Type B pancreatic cell (in vitro differentiated cells): Measurements from ENCODE around the gene FAM120AOS. TPM values are rescaled to one million over a fixed set of nuclear protein-coding genes. Genes with fewer than 3 reads are reported as not detected.

Source experiments
- DNase-seq: peaks from one replicate; pipeline ENCODE4 v3.0.0; 2021; ENCODE audit warnings: mixed read lengths; ENCODE audit not compliant: unreplicated experiment; ENCODE audit errors: extremely low spot score
- H3K27ac Mint-ChIP-seq: 2 replicates; pipeline ENCODE4 v1.8.0; 2021; ENCODE audit warnings: mild to moderate bottlenecking, mixed read lengths
- H3K27me3 Mint-ChIP-seq: 2 replicates; pipeline ENCODE4 v1.8.0; 2021; ENCODE audit warnings: mixed read lengths
- H3K36me3 Mint-ChIP-seq: 2 replicates; pipeline ENCODE4 v1.8.0; 2021; ENCODE audit warnings: mixed read lengths
- H3K4me1 Mint-ChIP-seq: one replicate; pipeline ENCODE4 v1.8.0; 2021; ENCODE audit warnings: mixed read lengths; ENCODE audit not compliant: unreplicated experiment
- H3K4me3 Mint-ChIP-seq: 2 replicates; pipeline ENCODE4 v1.8.0; 2021; ENCODE audit warnings: mild to moderate bottlenecking, mixed read lengths
- H3K9me3 Mint-ChIP-seq: 2 replicates; pipeline ENCODE4 v1.8.0; 2021; ENCODE audit warnings: mixed read lengths
- total RNA-seq: library from RNA; stranded (reverse); gene quantifications from 2 replicates; pipeline ENCODE4 v1.2.1, GENCODE V29; 2021; ENCODE audit warnings: low replicate concordance
- TF ChIP-seq, protein P1 (sequence below): fragments of 200-600 bp; sonication (generic); conservative IDR thresholded peaks from 2 replicates; pipeline ENCODE4 v1.5.0; 2021; ENCODE audit warnings: antibody characterized with exemption, mild to moderate bottlenecking

FAM120AOS gene
- total RNA-seq, 1 donor from 2014 or later, result 42.1 TPM

DNA sequence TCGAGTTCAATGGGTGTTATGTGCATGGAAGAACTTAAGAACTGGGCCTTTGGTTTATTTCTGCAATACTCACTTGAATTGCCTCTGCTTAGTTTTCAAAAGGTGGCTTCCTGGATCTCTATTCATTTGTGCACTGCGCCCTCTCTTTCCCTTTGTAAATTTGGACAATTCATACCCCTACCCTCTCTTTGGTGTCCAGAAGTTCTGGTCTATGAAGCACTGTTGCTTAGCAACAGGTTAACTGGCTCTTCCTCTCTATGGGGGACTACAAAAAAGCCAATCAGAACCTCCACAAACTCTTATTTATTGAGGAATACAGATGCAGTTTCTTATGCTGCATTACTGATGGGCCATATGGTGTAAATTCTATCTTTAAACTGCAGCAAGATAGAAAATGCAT lies 15.4 kb downstream of the FAM120AOS start:
- TF ChIP-seq, protein P1, sequence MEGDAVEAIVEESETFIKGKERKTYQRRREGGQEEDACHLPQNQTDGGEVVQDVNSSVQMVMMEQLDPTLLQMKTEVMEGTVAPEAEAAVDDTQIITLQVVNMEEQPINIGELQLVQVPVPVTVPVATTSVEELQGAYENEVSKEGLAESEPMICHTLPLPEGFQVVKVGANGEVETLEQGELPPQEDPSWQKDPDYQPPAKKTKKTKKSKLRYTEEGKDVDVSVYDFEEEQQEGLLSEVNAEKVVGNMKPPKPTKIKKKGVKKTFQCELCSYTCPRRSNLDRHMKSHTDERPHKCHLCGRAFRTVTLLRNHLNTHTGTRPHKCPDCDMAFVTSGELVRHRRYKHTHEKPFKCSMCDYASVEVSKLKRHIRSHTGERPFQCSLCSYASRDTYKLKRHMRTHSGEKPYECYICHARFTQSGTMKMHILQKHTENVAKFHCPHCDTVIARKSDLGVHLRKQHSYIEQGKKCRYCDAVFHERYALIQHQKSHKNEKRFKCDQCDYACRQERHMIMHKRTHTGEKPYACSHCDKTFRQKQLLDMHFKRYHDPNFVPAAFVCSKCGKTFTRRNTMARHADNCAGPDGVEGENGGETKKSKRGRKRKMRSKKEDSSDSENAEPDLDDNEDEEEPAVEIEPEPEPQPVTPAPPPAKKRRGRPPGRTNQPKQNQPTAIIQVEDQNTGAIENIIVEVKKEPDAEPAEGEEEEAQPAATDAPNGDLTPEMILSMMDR, result no peak
- no peaks in the 10 kb centered on the region for H3K27me3 Mint-ChIP-seq
- peaks cover 5% of the 10 kb centered on the region for H3K9me3 Mint-ChIP-seq
- H3K4me1 Mint-ChIP-seq, result peaks cover 4% of the 10 kb centered on the region
- DNase-seq, result no peak
- H3K4me3 Mint-ChIP-seq, result no peak overlapping the region
- H3K27ac Mint-ChIP-seq, result no peak overlapping the region
- H3K36me3 Mint-ChIP-seq, result no peaks in the 10 kb centered on the region

DNA sequence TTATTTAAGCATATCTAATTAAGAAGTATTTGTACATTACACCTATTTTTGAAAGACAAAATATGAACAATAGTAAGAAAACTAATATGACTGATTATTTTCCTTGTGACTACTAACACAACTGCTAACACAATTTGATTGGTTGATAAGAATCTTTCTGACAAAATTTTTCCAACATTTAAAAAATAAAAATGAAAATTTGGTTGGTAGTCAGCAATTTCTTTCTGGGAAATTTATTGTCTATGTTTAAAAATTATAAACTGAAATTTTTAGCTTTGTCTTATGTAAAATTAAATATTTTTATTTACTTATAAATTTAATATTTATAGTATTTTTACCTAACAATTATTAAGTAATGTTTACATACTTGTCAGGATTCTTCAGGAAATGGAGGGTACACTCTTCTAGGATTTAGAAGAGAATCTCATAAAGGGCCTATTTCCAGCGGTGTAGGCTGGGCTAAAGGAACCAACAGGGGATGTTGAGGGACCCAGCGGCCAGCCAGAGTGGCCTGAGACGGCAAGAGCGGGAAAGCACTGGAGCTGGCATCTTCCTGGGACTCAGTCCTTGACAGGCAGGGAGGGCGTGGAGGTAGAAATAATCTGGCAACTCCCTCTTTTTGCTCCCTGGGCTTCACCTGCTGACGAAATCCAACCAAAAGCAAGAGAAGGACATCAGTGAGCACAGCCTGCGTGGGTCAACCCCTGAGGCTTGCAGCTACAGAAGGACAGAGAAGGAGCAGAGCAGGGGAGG lies 16.6 kb downstream of the FAM120AOS start:
- no peaks in the 10 kb centered on the region for H3K27me3 Mint-ChIP-seq
- TF ChIP-seq, protein P1, result no peak
- H3K9me3 Mint-ChIP-seq, result peaks cover 5% of the 10 kb centered on the region
- H3K4me3 Mint-ChIP-seq, result no peak overlapping the region
- H3K4me1 Mint-ChIP-seq, result peaks cover 3% of the 10 kb centered on the region
- H3K27ac Mint-ChIP-seq, result no peak overlapping the region
- DNase-seq, result no peak
- H3K36me3 Mint-ChIP-seq, result no peaks in the 10 kb centered on the region

DNA sequence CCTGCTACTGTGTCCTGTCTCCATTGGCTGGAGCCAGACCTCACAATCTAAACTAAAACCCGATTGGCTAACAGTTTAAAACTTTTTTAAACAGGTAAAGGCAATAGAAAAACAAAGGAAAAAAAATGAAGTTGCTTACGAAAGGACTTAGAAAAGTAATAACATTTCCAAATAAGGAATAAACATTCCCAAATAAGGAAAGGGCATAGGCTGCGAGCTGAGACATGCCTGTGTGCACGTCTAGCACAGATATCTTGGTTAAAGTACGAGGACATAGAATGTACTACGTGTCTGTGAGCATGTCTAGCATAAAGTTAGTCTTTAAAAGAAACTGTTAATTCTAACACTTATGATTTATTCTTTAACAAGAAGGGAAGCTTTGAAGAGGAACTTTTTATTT lies 17.2 kb downstream of the FAM120AOS start:
- Mint-ChIP-seq H3K27ac (no peak overlapping the region), H3K4me1 (peaks cover 9% of the 10 kb centered on the region), H3K4me3 (no peak overlapping the region), H3K27me3 (no peaks in the 10 kb centered on the region), H3K9me3 (peaks cover 5% of the 10 kb centered on the region), H3K36me3 (no peaks in the 10 kb centered on the region)
- DNase-seq, result no peak
- TF ChIP-seq, protein P1, result no peak

DNA sequence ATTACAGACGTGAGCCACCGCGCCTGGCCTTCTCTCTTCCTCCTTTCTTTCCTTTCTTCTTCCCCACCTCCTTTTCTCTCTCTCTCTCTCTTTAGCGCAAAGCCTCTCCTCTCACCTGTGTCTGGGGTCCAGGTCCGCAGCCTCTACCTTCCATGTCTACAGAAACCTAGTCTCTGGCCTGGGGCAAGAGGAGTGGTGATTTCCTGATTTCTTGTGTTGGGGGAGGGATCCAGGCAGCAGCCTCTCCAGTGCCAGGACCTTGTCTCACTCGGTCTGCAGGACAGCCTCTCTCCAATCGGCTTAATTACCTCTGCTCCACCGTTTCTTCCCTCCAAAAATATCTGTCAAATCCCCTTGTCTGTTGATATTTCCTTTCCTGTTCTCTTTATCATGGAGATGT lies 18.0 kb downstream of the FAM120AOS start:
- Mint-ChIP-seq H3K27me3 (no peaks in the 10 kb centered on the region), H3K27ac (no peak overlapping the region), H3K4me3 (no peak overlapping the region), H3K4me1 (peaks cover 9% of the 10 kb centered on the region), H3K36me3 (no peaks in the 10 kb centered on the region), H3K9me3 (peaks cover 5% of the 10 kb centered on the region)
- TF ChIP-seq, protein P1, result no peak
- no peak for DNase-seq

DNA sequence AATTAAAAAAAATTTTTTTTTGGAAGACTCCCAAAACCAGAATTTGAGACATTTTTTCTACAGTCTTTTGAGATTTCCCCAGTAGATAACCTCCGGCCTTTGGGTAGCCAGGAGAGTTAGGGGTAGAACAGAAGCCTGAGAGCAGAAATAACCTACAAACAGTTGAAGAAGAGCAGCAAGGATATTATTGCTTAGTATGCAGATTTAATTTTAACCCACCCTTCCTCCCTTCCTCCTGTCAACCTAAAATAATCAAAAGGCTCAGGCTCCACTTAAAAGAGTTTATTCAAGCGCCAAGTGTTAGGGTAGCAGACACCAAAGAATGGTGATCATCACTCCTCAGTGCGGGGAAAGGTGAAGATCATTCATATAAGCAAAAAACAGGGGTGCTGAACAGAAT lies 19.3 kb downstream of the FAM120AOS start:
- Mint-ChIP-seq H3K4me3 (no peak overlapping the region), H3K4me1 (peaks cover 9% of the 10 kb centered on the region), H3K36me3 (no peaks in the 10 kb centered on the region), H3K27me3 (no peaks in the 10 kb centered on the region), H3K27ac (no peak overlapping the region), H3K9me3 (peaks cover 5% of the 10 kb centered on the region)
- TF ChIP-seq, protein P1, result no peak
- no peak for DNase-seq

DNA sequence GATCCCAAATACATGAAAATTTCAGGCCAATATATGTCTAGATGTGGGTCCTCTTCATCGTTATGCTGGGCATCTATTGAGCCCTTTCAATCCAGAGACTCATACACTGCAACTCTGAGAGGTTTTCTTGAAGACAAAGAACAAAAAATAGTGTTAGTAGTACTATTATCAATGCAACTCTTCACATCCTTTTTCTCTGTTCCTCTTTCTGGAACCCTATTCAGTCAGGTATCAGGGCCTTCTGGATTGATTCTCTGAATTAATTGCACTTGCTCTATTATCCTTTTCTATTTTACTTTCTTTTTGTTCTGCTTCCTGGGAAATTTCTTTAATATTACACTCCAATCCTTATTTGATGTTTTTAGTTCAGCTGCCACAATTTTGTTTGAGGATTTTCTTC lies 20.4 kb downstream of the FAM120AOS start:
- no peaks in the 10 kb centered on the region for H3K36me3 Mint-ChIP-seq
- no peak overlapping the region for H3K27ac Mint-ChIP-seq
- no peak overlapping the region for H3K4me3 Mint-ChIP-seq
- DNase-seq, result no peak
- TF ChIP-seq, protein P1, result no peak
- peaks cover 5% of the 10 kb centered on the region for H3K9me3 Mint-ChIP-seq
- peaks cover 9% of the 10 kb centered on the region for H3K4me1 Mint-ChIP-seq
- H3K27me3 Mint-ChIP-seq, result no peaks in the 10 kb centered on the region
